Stimulated activated CD4-positive, alpha-beta T cell treated with anti-CD3 and anti-CD28 coated beads, Interleukin-2, amount 100 ng/mL, for 4 hours (primary cell): Measurements from ENCODE around the gene NDUFAF8.
A peak's percentile ranks its signal among the peaks of the same experiment; 100 is the strongest.

Experiments
- DNase-seq: peaks from one replicate; pipeline ENCODE4 v3.0.0-alpha.2; 2020; ENCODE audit warnings: low read depth

Gene NDUFAF8, protein sequence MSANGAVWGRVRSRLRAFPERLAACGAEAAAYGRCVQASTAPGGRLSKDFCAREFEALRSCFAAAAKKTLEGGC

DNA sequence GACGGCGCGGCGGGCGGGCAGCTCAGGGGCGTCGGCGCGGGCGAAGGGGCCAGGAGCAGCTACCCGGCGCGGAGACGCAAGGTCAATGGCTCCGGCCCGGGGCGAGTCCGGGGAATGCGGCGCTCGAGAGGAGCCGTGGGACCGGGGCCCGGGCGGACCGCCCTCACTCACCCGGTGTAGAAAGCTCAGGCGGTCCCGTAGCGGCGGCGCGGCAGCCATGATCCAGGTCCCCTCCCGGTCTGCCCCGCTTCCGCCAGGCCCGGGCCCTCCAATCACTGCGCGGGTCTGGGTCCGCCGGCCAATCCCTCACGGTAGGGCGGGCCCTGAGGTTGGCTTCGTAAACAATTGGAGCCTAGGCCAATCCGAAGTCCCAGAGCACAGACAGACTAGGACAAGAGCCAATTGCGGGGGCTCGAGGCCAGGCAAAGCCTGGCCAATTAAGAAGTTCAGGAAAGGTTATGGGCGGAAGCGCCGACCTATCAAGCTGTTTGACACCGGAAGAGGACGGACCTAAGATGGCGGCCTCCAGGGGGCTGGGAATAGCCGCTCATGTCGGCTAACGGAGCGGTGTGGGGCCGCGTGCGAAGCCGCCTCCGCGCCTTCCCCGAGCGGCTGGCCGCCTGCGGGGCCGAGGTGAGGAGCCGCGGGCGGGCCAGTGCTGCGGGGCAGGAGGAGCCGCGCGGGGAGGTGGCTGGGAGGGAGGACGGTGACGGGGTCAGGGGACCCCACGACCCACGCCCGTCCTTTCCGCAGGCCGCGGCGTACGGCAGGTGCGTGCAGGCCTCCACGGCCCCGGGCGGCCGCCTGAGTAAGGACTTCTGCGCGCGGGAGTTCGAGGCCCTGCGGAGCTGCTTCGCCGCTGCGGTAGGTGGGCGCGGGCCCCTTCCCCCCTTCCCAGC is at the start of gene NDUFAF8, which contains the start of gene TEPSIN:
TSS of gene NDUFAF8 (plus strand) at position 504 of the 899 bp plus-strand sequence. CDS start at position 550, 46 bp downstream.
TSS of gene TEPSIN (minus strand) at position 241 of the 899 bp plus-strand sequence. CDS start at position 219, 22 bp downstream.
- peak; percentile 94 for DNase-seq

GRCh38 chr17:81189670-81190530 is 49.2 kb upstream of the NDUFAF8 start:
- DNase-seq, result no peak

DNA sequence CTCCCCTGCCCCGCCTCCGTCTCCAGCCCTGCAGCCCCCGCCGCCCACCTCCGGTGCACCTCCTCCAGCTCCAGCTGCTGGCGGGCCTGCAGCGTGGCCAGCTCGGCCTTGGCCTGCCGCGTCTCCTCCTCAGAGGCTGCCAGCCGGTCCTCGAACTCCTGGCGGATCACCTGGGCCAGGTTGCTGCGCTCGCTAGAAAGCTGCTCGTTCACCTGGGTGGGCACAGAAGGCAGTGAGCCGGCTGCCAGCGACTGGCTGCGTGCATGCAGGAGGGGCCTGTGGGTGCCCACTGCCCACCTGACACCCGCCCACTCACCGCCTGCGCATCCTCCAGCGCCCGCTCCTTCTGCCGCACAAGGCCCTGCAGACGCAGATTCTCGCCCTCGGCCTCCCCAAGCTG is 48.5 kb upstream of the NDUFAF8 start:
- DNase-seq, result no peak

- DNase-seq, result no peak
These were observed 48.0 kb upstream of the NDUFAF8 start for GRCh38 chr17:81191116-81191515.

DNA sequence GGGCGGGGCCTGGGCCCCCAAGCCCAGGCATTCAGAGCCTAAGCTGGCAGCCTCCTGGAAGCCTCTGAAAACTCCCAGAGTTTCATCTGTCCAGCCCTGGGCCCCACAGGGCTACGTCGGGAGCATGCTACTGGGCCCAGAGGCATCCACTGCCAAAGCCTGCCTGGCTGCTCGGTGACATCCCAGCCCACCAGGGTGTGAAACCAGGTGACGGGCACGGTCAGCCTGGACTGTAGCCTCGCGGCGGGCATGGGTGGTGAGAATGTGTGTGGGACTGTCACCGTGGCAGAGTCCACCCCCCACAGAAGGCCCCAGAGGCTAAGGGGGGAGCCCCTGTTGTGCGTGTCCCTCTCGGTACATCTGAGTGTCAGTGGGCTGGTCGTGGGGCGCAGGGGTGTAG is 47.5 kb upstream of the NDUFAF8 start:
- DNase-seq, result no peak

- no peak for DNase-seq
These were observed 46.6 kb upstream of the NDUFAF8 start for GRCh38 chr17:81192386-81193050.

DNA sequence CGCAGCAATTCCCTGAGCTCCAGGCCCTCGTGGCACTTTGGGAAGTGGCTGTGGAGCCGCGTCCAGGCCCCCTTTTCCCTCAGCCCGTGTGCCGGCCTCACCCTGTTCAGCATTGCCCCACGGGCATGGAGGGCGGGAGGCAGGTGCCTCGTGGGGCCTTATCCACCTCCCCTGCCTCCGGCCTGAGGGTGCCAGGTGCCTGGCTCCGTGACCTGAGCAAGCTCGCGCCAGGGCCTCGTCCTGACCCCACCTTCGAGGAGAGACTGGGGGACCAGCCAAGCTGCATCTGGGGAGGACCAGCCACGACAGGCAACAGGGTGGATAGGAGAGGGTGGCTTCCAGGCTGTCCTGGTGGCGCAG is 46.1 kb upstream of the NDUFAF8 start:
- DNase-seq, result no peak

- no peak for DNase-seq
These were observed 45.5 kb upstream of the NDUFAF8 start for GRCh38 chr17:81193470-81194224.

GRCh38 chr17:81194225-81194760 is 44.8 kb upstream of the NDUFAF8 start:
- no peak for DNase-seq

DNA sequence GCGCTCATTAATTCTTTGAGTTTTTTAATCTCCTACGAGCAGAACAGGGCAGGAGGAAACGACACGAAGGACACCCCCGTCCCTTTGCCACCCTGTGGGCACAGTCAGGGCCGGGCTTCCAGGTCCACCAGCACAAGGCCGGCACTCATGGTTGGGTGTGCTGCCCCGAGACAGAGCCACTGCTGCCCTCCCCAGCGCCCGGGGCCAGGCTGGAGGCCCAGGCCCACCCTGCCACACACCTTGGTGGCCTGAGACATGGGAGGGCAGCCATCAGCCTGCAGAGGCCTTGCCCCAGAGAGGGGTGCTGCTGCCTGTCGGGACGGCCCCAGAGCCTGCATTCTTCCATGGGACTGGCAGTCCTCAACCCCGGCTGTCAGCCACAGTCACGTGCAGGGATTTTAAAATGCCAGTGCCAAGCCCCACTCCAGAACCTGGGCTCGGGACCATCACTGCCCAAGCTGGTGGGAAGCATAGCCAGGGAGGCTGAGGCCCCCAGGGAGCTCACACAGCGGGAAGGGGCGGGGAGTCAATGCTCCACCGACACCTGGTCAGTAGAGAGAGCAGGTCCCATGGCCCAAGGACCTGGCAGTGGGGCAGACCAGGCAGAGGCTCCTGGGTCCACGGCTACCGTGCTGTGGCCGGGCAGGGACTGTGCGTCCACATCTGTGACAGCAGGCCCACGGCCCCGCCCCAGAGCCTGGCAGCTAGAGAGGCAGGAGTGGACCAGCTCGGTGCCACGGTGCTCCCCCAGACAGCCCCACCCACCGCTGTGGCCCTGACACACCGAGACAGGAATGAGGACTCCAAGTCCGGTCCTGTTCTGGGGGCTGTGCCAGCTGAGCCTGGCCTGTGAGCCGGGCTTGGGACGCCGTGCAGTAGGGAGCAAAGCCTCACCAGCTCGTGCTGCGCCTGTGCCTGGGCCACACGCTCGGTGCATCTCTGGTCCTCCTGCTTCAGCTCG is 43.9 kb upstream of the NDUFAF8 start:
- no peak for DNase-seq

DNA sequence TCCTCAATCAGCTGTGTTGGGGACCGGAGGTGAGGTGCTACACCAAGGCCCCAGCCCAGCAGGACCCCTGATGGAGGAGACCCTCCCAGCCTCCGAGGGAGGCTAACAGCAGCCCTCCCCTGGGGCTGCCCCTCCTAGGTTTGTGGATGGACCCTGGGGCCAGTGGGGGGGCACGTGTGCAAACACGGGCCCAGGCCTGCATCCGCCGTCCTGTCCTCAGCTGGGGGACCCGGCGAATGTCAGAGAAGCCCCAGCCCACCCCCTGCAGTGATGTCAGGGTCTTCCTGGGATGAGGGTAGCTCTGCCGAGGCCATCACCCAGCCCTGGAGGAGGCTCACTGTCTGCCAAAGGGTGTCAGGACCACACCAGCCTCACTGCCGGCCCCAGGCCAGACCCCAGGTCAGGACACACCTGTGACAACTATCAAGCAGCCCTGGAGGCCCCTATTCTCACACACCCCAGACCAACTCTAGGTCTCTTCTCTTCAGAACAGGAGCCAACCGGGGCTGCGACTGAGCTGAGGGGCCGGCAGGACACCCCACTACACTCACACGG is 43.1 kb upstream of the NDUFAF8 start:
- no peak for DNase-seq

- DNase-seq, result no peak
These were observed 42.4 kb upstream of the NDUFAF8 start for GRCh38 chr17:81196505-81197408.

- no peak for DNase-seq
These were observed 41.7 kb upstream of the NDUFAF8 start for GRCh38 chr17:81197409-81197795.

DNA sequence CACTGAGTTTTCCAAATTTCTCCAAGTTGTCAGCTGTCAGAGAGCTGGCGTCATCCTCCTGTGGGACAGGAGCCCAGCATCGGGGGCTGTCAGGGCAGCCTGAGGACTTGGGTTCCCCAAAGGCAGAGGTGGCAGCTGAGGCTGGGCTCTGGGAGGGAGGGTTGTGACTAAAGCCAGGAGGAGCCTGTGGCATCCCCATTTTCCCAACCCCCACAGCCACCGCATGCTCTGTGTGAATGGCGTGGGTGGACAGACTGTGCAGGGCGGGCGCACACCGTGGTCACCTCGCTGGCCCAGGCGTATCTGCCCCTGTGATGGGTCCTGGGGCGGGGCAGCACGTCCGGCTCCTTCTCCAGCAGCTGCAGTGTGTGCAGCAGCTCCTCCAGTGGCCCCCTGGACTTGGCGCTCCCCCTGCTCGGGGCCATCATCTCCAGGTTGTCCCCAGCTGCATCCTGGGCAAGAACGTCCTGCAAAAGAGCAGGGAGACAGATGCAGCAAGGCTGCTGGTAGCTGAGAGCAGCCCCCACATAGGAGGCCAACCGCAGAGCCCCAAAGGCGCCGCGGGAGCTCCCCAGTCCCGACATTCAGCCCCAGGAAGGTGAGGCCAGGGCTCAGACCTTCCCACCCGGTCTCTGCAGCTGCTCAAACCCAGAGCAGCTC is 41.2 kb upstream of the NDUFAF8 start:
- DNase-seq, result no peak

DNA sequence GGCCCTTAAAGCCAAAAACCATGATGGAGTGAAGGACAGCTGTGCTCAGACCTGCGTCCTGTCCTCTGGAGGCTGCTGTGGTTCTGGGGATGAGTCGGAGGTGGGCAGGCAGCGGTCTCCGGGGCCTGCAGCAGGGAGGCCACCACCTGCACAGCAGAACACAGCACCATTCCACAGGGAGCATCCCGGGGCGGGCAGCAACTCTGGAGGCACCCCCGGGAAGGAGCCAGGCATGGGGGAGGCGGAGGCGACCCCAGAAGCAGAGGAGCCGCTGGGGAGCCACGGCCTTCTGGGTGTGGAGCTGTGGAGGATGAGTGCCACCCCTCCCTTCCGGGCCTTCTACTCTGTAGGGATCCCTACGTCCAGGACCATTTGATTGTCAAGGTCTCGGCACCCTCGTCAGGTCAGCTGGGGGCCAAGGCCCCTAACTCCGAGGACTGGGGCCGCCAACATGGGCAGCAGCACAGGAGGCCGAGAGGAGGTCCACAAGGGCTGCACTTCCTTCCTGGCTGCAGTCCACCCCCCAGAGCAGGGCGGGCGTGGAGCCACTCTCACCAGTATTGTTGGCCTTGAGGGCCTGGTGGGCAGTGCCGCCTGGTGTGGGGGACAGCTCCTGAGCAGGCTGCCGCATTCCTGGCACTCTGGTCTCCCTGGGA is 40.2 kb upstream of the NDUFAF8 start:
- DNase-seq, result no peak

DNA sequence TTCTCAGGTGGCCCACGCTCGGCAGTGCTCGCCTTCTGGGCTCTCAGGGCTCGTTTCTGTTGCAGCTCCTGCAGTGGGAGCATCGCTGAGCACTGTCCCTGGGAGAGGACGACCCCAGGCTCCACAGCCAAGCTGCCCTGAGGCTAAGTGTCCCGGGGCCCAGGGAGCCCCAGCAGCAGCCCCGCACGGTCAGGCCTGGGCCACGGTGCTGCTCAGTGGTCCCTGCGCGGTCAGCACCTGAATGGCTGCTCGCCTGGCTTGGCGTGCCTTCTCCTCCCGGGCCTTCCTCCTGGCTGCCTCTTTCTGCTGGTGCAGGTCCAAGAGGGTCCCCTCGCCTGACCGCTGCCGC is 39.7 kb upstream of the NDUFAF8 start:
- no peak for DNase-seq

GRCh38 chr17:81200201-81200600 is 38.9 kb upstream of the NDUFAF8 start:
- no peak for DNase-seq
